Hepatocyte (in vitro differentiated cells): ENCODE measurements around the gene FAM32A.

Experiments
- CTCF ChIP-seq: fragments of 200-600 bp; sonication (generic); IDR thresholded peaks from 2 replicates; pipeline ENCODE4 v1.5.1; 2016; ENCODE audit warnings: antibody characterized with exemption, mild to moderate bottlenecking; ENCODE audit not compliant: poor library complexity
- EZH2 ChIP-seq: fragments of 200-600 bp; sonication (generic); IDR thresholded peaks from 2 replicates; pipeline ENCODE4 v1.6.1; 2016; ENCODE audit warnings: antibody characterized with exemption, mild to moderate bottlenecking, borderline replicate concordance

DNA sequence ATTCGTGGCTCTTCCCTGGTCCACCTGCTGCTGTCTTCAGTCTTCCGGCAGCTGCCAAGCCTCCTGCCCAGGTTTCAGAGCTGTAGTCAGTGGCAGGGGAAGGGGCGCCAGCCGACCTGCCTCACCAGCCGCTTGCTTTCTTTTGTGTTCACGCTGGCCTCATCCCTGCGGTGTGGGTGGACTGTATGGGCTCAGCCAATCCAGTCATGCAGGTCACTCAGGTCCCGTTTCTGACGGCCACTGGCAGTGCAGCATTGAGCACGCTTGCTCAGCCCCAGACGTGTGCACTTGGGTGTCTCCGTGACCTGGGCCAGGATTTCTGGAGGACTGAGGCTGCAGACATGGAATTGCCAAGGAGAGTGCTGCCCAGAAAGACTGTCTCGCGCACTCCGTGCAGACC lies 38.5 kb downstream of the FAM32A start:
- TF ChIP-seq CTCF, result no peak
- TF ChIP-seq EZH2, result no peak
